Suppressor macrophage (primary cell): ENCODE results near the gene MMAA.
A peak's percentile ranks its signal among the peaks of the same experiment; 100 is the strongest.
"Not testable (repeated sequence)": the region's sequence is repeated elsewhere in the genome, so short reads cannot be mapped to it uniquely, and the experiment has no call there.

Experiments
- DNase-seq, 4 experiments: peaks; one replicate each; pipeline ENCODE4 v3.0.0-alpha.2; 2020 to 2022
- total RNA-seq, 17 experiments: gene quantifications; one replicate each; lab custom pipeline; 2026; ENCODE audit warnings: mixed read lengths in 6 of 17, inconsistent platforms in 3 of 17; lab: John Stamatoyannopoulos, UW

MMAA gene
- 7.3 to 21.6 (median 13.0) reads per million in 17 experiments for total RNA-seq

DNA sequence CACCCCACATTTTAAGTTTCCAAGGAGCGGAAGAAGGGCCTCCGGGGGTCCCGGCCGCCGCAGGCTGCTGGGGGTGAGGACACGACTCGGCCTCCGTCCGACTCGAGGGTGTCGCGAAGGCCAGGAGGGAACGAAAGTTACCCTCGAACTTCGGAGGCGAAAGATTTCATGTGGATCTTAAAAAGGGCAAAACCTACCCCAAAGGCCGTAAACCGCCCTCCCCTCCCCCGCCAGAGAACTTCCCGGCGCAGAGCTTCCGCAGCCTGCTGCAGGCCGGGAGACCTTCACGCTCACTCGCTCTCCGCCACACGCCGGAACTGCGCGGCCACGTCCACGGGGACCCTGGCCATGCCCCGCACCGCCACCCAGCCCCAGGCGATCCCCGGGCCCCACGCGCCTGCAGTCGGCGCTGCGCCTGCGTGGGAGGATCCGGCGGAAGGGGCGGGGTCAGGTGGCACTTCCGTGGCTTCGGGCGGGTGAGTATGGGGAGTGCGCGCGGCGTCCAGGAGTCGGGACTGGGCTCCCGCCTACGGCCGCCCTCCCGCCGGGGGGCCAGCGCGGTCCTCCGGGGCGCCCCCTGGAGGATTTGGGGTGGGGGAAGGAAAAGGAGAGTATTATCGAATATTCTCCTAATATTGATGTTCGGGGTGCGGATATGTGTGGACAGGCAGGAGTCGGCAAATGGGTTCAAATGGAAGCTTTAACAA lies at the start of gene MMAA:
Gene MMAA (plus strand): TSS at position 454 of the 707 bp plus-strand sequence. CDS start 19,755 bp downstream, outside the sequence.
- DNase-seq, result peak; percentile 96 to 99 (median 98)

DNA sequence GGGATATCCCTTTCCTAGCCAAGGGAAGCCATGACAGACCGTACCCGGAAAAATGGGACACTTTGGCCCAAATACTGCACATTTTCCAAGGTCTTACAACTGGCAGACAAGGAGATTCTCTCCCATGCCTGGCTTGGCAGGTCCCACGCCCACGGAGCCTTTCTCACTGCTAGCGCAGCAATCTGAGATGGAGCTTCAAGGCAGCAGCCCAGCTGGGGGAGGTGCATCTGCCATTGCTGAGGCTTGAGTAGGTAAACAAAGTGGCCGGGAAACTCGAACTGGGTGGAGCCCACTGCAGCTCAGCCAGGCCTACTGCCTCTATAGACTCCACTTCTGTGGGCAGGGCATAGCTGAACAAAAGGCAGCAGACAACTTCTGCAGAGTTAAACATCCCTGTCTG lies 44.6 kb upstream of the MMAA start:
- not testable (repeated sequence) for DNase-seq

DNA sequence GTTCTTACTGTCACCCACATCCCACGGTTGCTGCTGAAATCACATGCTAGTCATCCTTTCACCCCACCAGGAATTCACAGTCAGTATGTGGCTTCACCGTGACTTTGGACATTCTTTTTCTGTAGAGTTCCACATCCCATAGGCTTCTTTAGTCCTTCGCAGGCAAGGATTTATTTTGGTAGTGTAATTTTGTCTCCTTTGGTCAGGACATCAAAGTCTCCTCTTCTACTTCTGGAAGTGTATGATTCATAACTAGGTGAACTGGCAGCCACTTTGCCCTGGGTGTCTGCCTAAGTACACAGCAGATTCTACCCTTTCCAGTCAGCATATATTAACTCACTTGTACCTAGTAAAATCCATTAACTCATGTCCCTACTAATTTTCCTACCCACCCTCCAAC lies 38.3 kb upstream of the MMAA start:
- no peak for DNase-seq

DNA sequence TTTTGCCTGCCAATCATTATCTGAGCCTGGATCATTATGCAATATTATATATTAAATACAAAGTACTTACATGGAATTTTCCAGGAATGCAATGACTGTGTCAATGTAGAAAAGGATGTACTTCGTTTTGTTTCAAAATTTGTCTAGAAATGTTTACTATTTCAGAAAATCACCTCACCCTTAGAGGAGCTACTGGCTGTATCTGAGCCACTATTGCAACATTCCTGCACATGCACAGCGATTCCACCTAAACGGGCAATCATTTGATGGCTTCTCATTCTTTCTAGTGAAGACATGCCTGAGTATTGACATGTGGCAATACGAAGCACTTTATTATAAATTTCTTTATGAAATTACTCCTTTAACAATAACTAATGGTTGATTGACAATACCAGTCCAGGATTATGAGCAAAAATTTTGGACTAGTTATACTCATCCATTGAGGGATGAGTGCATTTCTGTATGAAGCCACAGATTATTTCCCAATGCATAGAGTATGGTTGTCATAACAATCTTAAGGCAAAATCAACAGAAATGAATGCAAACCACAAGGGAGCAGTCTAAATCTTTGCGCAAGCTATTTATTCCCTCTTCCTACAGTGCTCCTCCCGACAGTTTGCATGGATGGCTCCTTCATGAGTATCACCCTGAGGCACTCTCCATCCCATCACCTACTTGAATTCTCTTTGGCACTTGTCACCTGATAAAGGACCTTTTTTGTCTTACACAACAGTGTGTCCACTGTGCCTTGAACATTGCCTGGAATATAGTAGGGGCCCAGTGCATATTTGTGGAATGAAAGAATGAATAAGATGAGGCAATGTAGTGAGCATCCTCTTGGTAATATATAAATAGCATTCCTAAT lies 35.8 kb upstream of the MMAA start:
- DNase-seq, result no peak

DNA sequence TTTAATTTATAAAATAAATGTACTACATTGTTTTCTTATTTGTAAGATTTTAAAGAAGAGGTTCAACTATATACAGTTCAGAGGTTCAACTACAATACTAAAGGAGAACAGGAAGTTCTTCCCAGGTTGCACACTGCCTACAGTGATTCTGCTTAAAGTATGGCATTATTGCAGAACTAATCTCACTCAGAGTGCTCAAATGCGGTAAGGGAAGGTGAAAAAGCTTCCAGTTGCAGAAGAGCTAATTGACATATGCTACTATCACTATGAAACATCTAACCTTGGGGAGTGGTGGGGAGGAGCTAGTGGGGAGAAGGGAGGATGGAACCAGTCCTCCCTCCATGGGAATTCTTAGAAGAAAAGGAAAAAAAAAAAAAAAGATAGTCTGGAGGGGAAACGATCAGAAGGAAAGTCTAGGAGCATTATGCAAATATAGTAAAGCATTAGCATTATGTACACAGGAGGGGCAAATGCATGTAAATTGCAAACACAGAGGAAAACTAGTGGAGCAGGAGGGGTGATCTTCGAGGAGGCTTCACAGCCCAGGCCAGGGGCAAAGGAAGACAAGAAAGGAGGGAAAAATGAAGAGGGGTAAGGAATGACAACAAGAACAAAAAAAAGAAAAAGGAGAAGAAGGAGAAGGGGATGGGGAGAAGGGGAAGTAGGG lies 32.0 kb upstream of the MMAA start:
- peak in 1 of 4 experiments; percentile 25 for DNase-seq

DNA sequence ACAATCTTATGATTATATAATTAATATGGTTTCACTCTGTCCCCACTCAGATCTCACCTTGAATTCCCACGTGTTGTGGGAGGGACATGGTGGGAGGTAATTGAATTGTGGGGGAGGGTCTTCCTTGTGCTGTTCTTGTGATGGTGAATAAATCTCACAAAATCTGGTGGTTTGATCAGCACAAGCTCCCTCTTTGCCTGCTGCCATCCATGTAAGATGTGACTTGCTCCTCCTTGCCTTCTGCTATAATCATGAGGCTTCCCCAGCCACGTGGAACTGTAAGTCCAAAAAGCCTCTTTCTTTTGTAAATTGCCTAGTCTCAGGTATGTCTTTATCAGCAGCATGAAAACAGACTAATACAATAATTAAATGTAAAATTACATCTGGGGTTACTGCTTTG lies 29.8 kb upstream of the MMAA start:
- DNase-seq, result not testable (repeated sequence)

DNA sequence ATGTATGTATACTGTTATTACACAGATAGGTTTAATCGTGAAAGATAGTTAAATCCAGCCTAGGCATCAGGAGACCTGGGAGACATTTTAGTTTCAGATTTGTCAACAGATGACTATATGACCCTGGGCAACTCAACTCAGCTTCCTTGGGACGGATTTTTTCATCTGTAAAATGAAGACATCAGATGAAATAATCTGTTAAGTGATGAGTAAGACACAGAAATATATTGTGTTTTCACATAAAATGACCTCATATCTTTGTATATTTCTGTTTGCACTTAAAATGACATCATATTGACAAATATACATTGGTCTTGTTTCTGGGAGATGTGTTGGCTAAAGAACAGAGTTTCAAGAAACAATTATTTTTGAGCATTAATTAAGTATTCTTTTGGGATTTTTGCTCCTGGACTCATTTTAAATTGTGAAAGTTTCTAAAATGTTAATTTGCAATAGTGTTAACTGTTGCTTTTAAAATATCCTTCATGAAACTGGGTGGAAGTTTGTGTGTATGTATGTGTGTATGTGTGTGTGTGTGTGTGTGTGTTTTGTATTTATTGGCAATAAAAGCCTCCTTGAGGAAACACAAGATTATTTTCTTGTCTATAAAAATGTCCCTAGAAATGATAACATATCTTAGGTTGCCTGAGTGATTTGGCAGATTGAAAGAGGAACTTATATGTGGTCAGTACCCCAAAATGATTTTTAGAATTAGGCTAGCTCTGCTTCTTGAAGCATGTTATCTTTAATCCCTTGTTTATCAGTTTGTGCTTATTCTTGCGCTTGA lies 29.1 kb upstream of the MMAA start:
- no peak for DNase-seq

DNA sequence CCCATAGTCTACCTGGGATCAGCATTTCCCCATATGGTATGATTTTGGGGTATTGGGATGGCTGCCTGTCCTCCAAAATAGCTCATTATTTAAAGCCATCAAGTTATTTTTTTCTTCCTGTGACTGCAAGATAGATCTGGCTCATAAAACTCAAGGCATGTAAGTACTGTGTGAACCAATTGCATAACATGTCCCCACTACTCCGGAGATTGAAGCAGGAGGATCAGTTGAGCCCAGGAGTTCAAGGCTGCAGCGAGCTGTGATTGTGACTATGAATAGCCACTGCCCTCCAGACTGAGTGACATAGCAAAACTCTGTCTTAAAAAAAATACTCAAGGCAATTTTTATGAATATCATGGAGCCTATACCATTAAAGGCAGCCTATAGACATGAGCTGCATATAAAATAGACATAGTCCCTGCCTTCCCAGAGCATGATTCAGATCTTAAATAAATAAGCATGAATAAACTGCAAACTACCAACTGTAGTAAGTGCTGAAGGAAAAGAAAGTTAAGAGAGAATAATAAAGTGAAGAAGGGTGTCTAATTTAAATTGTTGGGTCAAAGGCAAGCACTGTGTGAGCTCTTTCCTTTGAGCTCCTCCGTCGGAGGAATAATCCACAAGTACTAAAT lies 16.9 kb upstream of the MMAA start:
- no peak for DNase-seq

DNA sequence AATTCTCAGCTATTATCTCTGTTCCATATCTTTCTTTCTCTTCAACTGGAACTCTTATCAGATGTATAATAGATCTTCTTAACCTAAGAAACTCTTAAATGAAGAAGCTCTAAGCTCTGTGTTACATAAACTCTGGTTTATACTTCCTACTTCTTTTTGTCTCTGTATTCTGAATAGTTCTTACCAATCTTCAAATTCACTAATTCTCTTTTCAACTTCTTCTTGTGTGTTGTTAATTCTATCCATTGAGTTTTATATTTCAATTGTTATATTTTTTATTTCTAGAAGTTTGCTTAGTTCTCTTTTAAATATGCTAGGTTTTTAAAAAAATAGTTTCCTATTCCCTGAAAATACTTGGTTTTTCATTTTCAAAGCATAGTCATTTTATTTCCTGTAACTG lies 13.2 kb upstream of the MMAA start:
- DNase-seq, result no peak

DNA sequence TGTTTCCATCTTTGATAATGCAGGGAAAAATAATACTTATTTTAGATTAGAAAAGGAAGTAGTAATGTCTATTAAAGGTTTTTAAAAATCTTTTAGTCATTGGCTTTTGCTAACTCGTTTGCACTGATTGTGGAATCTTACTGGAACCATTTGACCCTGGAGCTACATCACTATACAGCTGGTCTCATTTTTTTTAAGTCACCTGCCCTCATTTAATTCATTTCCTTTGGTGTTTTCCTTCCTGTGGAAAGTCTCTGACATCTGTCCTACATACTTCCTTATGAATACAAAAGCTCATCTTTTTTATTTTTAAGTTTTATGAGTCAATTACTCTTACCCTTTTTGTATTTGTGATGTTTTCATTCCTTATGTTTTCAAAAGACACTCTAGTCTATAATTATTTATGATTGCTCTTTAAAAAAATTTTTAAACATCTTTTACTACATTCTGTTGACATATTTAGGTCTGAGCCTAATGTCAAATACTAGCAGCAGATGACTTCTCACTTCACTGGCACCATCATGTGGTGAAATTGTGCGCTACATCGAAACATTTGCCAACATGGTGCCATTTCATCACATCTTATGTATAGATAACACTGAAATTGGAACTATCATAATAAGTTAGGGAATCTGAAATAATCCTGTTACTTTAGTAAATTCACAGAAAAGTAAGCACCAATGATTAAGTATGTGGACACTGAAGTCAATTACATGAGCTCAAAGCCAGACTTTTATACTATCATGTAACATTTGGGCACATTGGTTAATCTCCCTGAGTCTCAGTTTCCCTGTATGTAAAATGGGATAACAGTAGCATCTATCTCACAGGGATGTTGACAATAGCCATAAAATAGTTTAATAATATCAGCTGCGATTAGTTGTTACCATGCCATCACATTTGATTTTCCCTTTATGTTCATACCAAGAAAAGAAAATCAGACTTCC lies 9.4 kb upstream of the MMAA start:
- peak; percentile 72 to 83 (median 80) for DNase-seq

DNA sequence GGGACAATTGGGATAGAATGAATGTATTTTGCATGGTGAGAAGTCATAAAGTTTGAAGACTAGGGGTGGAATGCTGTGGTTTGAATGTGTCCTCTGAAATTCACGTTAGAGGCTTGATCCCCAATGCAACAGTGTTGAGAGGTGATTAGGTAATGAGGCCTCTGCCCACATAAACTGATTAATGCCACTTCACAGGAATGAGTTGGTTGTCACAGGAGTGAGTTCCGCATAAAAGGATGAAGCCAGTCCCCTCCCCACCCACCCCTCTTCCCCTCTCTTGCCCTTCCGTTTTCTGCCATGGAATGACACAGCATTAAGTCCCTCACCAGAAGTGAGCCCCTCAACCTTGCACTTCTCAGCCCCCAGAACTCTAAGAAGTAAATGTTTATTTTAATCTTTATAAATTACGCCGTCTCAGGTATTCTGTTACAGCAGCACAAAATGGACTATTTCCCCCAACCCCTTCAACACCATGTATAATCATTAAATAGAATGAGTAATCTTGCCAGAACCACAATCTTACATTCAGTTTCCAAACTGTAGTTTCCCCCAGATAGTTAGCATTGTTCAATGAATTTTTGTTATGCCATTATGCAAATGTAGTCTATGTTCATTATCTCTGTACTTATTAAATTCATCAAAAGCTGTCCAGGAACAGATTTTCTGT lies 5.5 kb upstream of the MMAA start:
- peak; percentile 63 to 89 (median 78) for DNase-seq

DNA sequence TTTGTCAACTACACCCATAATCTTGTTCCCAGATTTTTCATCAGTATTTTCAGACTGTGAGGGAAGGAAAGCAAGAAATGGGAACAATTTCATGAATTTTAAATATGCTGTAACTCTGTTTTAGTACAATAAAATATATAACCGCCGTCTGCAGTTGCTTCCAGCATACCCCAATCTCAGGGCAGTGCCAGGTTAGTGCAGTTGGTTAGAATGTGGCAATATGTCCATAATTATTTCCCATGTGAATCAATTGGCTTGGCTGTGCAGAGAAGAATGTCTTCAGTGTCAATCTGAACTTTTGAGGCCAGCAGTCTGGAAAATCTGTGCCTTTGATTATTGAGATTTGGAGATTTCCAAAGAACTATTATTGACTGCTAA lies 5.0 kb upstream of the MMAA start:
- DNase-seq, result peak in 1 of 4 experiments; percentile 4

DNA sequence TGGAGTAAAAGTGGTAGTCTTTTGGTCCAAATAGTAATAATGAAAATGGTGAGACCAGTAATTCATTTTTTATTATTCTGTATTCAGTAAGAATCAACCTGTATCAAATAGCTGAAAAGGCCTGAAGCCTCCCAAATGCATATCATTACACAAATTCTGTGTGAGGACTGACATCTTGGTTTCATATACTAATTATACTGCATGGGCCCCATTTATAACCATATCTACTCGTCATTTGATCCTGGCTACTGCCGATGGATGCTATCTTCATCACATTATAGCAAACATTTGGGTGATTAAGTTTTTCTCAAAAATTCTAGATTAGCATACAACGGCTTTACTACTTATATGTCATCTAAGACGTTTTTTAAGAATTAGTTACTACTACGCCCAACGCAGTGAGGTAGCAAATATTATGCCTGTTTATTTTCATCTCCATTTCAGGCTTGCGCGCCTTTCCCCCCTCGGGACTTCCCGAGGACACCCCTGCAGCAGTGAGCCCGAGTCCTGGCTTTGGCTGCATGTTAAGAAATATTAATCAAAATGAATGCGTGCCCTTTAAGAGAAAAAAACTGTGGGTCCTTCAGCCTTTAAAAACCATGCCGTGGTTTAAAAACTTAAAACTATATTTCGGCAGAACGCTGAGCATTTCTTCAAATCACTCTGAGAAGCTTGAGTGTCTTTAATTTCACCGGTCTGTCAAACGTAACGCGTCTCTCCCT lies 814 bp upstream of the MMAA start:
- peak in 3 of 4 experiments; percentile 19 to 46 (median 41) for DNase-seq

DNA sequence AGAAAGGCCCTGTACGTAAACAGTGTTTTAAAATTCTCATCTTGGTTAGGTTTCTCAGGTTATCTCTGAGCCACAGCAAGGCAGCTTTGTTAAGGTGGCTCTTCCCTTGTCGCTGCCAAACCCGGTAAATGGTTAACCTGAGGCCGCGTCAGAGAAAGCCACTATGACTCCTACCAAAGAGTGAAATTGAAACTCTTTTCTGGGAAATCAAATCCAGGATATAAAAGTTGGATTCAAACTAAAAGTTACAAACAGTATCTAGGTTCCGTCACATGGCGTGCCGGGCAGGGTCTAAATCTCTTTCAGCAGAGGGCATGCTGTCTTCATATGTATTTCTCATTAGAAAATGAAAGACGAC lies 433 bp downstream of the MMAA start:
- peak; percentile 40 to 56 (median 50) for DNase-seq

DNA sequence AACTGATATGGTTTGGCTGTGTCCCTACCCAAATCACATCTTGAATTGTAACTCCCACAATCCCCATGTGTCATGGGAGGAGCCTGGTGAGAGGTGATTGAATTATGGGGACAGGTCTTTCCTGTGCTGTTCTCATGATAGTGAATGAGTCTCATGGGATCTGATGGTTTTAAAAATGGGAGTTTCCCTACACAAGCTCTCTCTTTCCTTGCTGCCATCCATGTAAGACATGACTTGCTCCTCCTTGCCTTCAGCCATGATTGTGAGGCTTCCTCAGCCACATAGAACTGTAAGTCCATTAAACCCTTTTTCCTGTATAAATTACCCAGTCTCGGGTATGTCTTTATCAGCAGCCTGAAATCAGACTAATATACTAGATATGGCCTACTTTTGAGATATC lies 2.9 kb downstream of the MMAA start:
- not testable (repeated sequence) for DNase-seq

DNA sequence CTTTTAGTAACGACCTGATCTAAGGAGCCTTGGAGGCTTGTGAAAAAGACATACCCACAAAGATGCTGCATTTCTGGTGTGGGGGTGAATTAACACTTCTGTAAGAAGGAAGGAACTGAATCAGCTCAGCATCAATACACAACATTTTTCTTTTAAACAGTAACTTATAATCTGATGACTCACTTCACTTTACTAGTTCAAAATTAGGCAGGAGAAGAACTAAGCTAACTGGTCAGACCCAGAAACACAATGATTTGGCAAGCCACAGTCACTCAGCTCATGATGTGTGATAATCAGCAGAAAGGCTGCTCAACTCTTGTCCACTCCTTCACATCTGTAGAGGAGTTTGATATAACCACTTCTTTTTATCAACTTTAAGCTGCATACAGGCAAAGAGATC lies 4.6 kb downstream of the MMAA start:
- peak in 3 of 4 experiments; percentile 2 to 28 (median 8) for DNase-seq

DNA sequence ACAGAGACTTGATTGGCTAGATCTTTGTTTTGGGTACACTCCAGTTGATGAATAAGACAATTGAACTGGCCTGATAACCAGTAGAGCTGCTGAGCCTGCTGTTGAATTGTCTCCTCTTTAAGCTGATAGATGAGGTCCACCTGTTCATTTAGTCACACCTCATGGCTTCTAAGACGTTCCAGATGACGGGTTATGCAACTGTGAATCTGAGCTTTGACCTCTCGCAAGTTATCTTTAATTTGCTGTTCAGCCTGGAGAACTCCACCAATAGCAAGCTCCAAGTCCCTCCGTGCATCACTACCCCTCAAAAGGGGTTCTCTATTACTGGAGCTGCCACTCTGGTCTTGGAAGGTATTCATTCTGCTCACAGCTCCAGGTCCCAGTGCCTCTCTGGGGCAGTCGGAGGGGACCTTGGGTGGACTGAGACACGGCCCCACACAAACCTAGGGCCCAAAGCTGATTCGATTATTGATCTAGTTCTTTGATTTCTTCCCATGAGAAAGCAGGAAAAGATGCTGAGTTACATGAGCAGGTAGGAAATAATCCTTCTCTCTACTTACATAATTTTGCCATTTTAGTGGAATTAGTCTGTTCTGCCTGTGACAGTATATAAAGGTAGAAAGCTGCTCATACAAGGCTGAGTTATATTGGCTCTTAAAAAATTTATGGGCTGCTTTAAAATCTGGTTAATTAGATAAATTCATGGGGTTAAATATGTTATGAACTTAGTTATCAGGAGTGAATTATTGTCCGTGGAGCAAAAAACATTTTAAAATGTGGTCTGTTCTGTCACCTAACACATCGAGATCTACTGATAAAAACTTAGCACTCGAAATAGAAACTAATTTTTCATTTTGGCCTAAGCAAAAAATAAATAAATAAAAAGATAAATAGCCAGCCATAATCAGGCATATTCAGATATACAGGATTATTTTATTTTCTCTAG lies 6.8 kb downstream of the MMAA start:
- no peak for DNase-seq

DNA sequence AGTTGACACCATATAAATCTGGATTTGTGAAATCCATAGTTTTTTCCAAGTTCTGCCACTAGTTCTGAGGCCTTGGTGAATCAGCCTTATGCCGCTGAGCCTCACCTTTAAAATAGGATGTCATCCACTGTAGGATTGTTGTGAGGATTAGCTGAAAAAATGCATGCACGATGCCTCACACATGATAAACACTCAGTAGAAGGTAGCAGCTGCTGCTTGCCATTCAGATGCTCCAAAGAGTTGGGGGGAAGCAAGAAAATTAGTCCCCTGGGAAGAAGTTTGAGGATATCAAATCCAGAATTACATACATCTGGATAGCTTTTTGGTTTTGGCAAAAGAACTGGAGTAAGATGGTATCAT lies 7.4 kb downstream of the MMAA start:
- no peak for DNase-seq
